ENCODE measurements around the gene RFX7. TPM values are rescaled to one million over a fixed set of nuclear protein-coding genes. Genes with fewer than 3 reads are reported as not detected.

The RFX7 gene
- total and polyA plus RNA-seq, 2 donors (not counting 1 experiment from before 2014, with no cell fraction given): 5.4 to 6.9 TPM

- Histone ChIP-seq H3K79me2 (ENCODE audit: control insufficient read depth, insufficient read depth, low read length) (no peaks in the 10 kb centered on the region), H4K20me1 (ENCODE audit: control insufficient read depth, extremely low read depth, insufficient read depth, low read length) (no peaks in the 10 kb centered on the region), H2AFZ (ENCODE audit: low read length) (no peak overlapping the region), H3K4me2 (ENCODE audit: extremely low read depth, insufficient read depth, low read length) (no peak overlapping the region), H3K9ac (ENCODE audit: insufficient read depth, low read length) (no peak overlapping the region), H3K27me3 (ENCODE audit: control insufficient read depth, insufficient read depth, low read length) (no peaks in the 10 kb centered on the region), H3K9me3 (ENCODE audit: control insufficient read depth, insufficient read depth, low read depth, low read length) (no peaks in the 10 kb centered on the region), H3K4me3 (replicated peaks in 1 of 4; ENCODE audit: control extremely low read depth in 1 of 4, insufficient read depth in 1 of 4, low read depth in 3 of 4, low read length in 4 of 4) (no peak overlapping the region), H3K4me1 (ENCODE audit: control insufficient read depth, extremely low read depth, insufficient read depth, low read length) (no peaks in the 10 kb centered on the region), H3K36me3 (ENCODE audit: control insufficient read depth, insufficient read depth, low read length) (peaks cover 16% of the 10 kb centered on the region), H3K27ac (ENCODE audit: insufficient read depth, low read length) (no peak overlapping the region)
- TF ChIP-seq, protein P1, sequence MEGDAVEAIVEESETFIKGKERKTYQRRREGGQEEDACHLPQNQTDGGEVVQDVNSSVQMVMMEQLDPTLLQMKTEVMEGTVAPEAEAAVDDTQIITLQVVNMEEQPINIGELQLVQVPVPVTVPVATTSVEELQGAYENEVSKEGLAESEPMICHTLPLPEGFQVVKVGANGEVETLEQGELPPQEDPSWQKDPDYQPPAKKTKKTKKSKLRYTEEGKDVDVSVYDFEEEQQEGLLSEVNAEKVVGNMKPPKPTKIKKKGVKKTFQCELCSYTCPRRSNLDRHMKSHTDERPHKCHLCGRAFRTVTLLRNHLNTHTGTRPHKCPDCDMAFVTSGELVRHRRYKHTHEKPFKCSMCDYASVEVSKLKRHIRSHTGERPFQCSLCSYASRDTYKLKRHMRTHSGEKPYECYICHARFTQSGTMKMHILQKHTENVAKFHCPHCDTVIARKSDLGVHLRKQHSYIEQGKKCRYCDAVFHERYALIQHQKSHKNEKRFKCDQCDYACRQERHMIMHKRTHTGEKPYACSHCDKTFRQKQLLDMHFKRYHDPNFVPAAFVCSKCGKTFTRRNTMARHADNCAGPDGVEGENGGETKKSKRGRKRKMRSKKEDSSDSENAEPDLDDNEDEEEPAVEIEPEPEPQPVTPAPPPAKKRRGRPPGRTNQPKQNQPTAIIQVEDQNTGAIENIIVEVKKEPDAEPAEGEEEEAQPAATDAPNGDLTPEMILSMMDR (conservative IDR thresholded peaks at IDR 0.05 in 1 of 2, IDR thresholded peaks at IDR 0.05 in 1 of 2; ENCODE audit: low read depth in 1 of 2, low read length in 2 of 2): peak in 1 of 2 donors; percentile 26
- TF ChIP-seq EZH2 (IDR thresholded peaks at IDR 0.05; ENCODE audit: low read length, missing control alignments): no peak
- peak in 1 of 2 donors; percentile 36 for DNase-seq (ENCODE audit: low read depth in 2 of 2)
These were observed 145.3 kb downstream of the RFX7 start for GRCh38 chr15:56098195-56098863.

DNA sequence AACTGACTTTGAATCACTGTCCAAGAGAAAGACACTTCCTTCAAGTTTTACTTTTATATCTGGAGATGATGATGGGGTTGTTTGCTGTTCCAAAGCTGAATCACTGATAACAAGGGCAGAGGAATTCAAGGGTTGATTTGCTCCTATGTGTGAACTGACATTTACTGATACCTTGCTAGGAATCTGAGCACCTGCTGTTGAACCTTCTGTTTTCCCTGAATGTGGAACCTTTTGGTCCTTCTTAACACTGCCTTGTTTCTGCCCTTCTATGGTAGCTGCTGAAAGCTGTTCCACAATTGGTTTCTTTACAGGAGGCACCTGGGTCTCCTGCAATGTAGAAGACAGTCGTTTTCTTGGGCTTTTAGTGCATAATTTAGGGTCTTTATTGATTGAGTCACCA is 148.3 kb downstream of the RFX7 start:
- Histone ChIP-seq H2AFZ (ENCODE audit: low read length) (no peak overlapping the region), H3K27ac (ENCODE audit: insufficient read depth, low read length) (no peak overlapping the region), H3K79me2 (ENCODE audit: control insufficient read depth, insufficient read depth, low read length) (no peaks in the 10 kb centered on the region), H3K4me1 (ENCODE audit: control insufficient read depth, extremely low read depth, insufficient read depth, low read length) (no peaks in the 10 kb centered on the region), H3K9me3 (ENCODE audit: control insufficient read depth, insufficient read depth, low read depth, low read length) (no peaks in the 10 kb centered on the region), H3K4me2 (ENCODE audit: extremely low read depth, insufficient read depth, low read length) (no peak overlapping the region), H3K9ac (ENCODE audit: insufficient read depth, low read length) (no peak overlapping the region), H3K36me3 (ENCODE audit: control insufficient read depth, insufficient read depth, low read length) (peaks cover 16% of the 10 kb centered on the region), H4K20me1 (ENCODE audit: control insufficient read depth, extremely low read depth, insufficient read depth, low read length) (no peaks in the 10 kb centered on the region), H3K4me3 (replicated peaks in 1 of 4; ENCODE audit: control extremely low read depth in 1 of 4, insufficient read depth in 1 of 4, low read depth in 3 of 4, low read length in 4 of 4) (no peak overlapping the region), H3K27me3 (ENCODE audit: control insufficient read depth, insufficient read depth, low read length) (no peaks in the 10 kb centered on the region)
- TF ChIP-seq, protein P1 (conservative IDR thresholded peaks at IDR 0.05 in 1 of 2, IDR thresholded peaks at IDR 0.05 in 1 of 2; ENCODE audit: low read depth in 1 of 2, low read length in 2 of 2): no peak
- TF ChIP-seq EZH2 (IDR thresholded peaks at IDR 0.05; ENCODE audit: low read length, missing control alignments): no peak
- DNase-seq (ENCODE audit: low read depth in 2 of 2): no peak

DNA sequence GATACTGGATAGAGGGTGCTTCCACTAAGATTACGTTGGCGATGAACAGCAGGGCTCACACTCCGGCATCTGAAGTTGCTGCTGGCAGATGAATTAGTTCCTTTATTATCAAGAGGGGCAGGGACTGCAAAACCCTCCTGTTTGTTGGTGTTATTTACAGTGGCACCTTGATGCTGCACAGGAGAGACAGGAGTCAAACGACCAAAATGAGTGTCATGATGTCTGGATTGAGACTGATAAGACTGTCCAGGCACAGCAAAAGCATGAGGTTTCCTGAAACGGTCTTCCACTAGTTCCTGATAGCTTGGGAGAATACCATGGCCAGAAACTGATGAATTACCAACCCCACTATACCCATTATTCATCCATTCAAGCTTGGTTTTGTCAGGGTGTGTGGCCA is 149.5 kb downstream of the RFX7 start:
- no peak overlapping the region for H3K4me3 ChIP-seq (replicated peaks in 1 of 4; ENCODE audit: control extremely low read depth in 1 of 4, insufficient read depth in 1 of 4, low read depth in 3 of 4, low read length in 4 of 4)
- no peak overlapping the region for H3K4me2 ChIP-seq (ENCODE audit: extremely low read depth, insufficient read depth, low read length)
- no peak for TF ChIP-seq EZH2 (IDR thresholded peaks at IDR 0.05; ENCODE audit: low read length, missing control alignments)
- TF ChIP-seq, protein P1 (conservative IDR thresholded peaks at IDR 0.05 in 1 of 2, IDR thresholded peaks at IDR 0.05 in 1 of 2; ENCODE audit: low read depth in 1 of 2, low read length in 2 of 2): no peak
- H3K4me1 ChIP-seq (ENCODE audit: control insufficient read depth, extremely low read depth, insufficient read depth, low read length): no peaks in the 10 kb centered on the region
- H2AFZ ChIP-seq (ENCODE audit: low read length): no peak overlapping the region
- no peaks in the 10 kb centered on the region for H3K9me3 ChIP-seq (ENCODE audit: control insufficient read depth, insufficient read depth, low read depth, low read length)
- no peak overlapping the region for H3K9ac ChIP-seq (ENCODE audit: insufficient read depth, low read length)
- H4K20me1 ChIP-seq (ENCODE audit: control insufficient read depth, extremely low read depth, insufficient read depth, low read length): no peaks in the 10 kb centered on the region
- H3K27me3 ChIP-seq (ENCODE audit: control insufficient read depth, insufficient read depth, low read length): no peaks in the 10 kb centered on the region
- DNase-seq (ENCODE audit: low read depth in 2 of 2): no peak
- no peak overlapping the region for H3K27ac ChIP-seq (ENCODE audit: insufficient read depth, low read length)
- H3K36me3 ChIP-seq (ENCODE audit: control insufficient read depth, insufficient read depth, low read length): peaks cover 16% of the 10 kb centered on the region
- H3K79me2 ChIP-seq (ENCODE audit: control insufficient read depth, insufficient read depth, low read length): no peaks in the 10 kb centered on the region

Data from fibroblast of lung (primary cell).